HL-60 (cell line): Measurements from ENCODE around the gene MYO1A.

Experiments
- DNase-seq, 2 experiments: peaks; one replicate each; pipeline ENCODE4 v3.0.0-alpha.2; 2010 to 2020; ENCODE audit warnings: low read depth in 1 of 2, low spot score in 1 of 2
- H3K27ac ChIP-seq: fragments of 250-450 bp; sonication (Bioruptor Pico); replicated peaks from 2 replicates; pipeline ENCODE4 v1.5.1; 2020; ENCODE audit warnings: mild to moderate bottlenecking, moderate library complexity
- H3K27me3 ChIP-seq: fragments of 250-450 bp; sonication (Bioruptor Pico); 2 replicates; pipeline ENCODE4 v1.5.1; 2021; ENCODE audit warnings: mild to moderate bottlenecking, moderate library complexity; ENCODE audit not compliant: insufficient read depth, poor library complexity, severe bottlenecking
- H3K4me3 ChIP-seq: replicated peaks from 2 replicates; pipeline ENCODE4 v1.5.1; 2011; ENCODE audit warnings: mild to moderate bottlenecking, control low read depth, low read length; ENCODE audit not compliant: insufficient read depth
- GABPA ChIP-seq: IDR thresholded peaks from 2 replicates; pipeline ENCODE4 v1.6.1; 2012; ENCODE audit warnings: low read depth
- POLR2AphosphoS5 ChIP-seq: IDR thresholded peaks from 2 replicates; pipeline ENCODE4 v1.6.1; 2012; ENCODE audit warnings: low read depth
- SPI1 ChIP-seq: IDR thresholded peaks from 2 replicates; pipeline ENCODE4 v1.6.1; 2012; ENCODE audit warnings: low read depth, mild to moderate bottlenecking, borderline replicate concordance
- TF ChIP-seq, protein P1 (sequence below): IDR thresholded peaks from 2 replicates; pipeline ENCODE4 v1.6.1; 2012; ENCODE audit warnings: low read depth; ENCODE audit not compliant: insufficient replicate concordance
- TF ChIP-seq, protein P2 (sequence below): IDR thresholded peaks from one replicate; pipeline ENCODE4 v1.5.1; 2011; ENCODE audit warnings: low read length, control low read depth, inconsistent platforms; ENCODE audit not compliant: insufficient read depth

MYO1A gene

DNA sequence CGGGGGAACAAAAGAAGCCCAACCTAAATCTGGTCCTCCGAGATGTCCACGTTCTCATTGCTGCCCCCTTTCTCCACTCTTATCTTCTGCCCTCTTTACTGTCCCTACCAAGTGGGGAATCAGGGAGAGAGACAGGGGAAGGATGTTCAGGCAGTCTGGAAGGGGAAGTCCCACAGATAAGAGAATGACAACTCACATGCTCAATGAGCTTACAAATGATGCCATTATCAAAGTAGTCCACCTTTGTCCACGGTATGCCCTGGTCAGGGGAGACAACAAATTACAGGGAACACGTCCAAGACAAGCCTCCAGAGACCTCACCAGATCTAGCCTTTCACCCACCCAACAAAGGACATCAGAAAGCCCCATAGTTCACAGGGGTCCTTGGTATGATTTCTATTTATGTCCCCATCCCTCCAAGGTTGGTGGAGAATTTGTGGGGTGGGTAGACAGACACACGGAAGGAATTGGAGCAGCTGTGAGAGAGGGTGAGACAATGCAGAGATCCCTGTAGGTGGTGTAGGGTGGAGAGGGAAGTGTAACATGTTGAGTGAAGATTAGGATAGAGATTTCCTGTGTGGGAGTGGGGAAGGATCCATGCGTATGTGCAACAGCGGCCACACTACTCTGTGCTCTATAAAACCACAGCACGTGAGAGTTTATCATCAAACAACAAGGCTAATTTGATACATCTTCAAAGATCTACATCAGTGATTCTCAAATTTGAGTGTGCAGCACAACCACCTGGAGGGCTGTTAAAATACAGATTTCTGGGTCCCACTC lies 10.7 kb downstream of the MYO1A start:
- no peaks in the 10 kb centered on the region for H3K27me3 ChIP-seq
- H3K4me3 ChIP-seq: no peak overlapping the region
- no peak overlapping the region for H3K27ac ChIP-seq
- no peak for DNase-seq
- TF ChIP-seq, protein P1, sequence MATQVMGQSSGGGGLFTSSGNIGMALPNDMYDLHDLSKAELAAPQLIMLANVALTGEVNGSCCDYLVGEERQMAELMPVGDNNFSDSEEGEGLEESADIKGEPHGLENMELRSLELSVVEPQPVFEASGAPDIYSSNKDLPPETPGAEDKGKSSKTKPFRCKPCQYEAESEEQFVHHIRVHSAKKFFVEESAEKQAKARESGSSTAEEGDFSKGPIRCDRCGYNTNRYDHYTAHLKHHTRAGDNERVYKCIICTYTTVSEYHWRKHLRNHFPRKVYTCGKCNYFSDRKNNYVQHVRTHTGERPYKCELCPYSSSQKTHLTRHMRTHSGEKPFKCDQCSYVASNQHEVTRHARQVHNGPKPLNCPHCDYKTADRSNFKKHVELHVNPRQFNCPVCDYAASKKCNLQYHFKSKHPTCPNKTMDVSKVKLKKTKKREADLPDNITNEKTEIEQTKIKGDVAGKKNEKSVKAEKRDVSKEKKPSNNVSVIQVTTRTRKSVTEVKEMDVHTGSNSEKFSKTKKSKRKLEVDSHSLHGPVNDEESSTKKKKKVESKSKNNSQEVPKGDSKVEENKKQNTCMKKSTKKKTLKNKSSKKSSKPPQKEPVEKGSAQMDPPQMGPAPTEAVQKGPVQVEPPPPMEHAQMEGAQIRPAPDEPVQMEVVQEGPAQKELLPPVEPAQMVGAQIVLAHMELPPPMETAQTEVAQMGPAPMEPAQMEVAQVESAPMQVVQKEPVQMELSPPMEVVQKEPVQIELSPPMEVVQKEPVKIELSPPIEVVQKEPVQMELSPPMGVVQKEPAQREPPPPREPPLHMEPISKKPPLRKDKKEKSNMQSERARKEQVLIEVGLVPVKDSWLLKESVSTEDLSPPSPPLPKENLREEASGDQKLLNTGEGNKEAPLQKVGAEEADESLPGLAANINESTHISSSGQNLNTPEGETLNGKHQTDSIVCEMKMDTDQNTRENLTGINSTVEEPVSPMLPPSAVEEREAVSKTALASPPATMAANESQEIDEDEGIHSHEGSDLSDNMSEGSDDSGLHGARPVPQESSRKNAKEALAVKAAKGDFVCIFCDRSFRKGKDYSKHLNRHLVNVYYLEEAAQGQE: no peak
- TF ChIP-seq GABPA (no peak), SPI1 (no peak), POLR2AphosphoS5 (no peak)
- TF ChIP-seq, protein P2, sequence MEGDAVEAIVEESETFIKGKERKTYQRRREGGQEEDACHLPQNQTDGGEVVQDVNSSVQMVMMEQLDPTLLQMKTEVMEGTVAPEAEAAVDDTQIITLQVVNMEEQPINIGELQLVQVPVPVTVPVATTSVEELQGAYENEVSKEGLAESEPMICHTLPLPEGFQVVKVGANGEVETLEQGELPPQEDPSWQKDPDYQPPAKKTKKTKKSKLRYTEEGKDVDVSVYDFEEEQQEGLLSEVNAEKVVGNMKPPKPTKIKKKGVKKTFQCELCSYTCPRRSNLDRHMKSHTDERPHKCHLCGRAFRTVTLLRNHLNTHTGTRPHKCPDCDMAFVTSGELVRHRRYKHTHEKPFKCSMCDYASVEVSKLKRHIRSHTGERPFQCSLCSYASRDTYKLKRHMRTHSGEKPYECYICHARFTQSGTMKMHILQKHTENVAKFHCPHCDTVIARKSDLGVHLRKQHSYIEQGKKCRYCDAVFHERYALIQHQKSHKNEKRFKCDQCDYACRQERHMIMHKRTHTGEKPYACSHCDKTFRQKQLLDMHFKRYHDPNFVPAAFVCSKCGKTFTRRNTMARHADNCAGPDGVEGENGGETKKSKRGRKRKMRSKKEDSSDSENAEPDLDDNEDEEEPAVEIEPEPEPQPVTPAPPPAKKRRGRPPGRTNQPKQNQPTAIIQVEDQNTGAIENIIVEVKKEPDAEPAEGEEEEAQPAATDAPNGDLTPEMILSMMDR: no peak

DNA sequence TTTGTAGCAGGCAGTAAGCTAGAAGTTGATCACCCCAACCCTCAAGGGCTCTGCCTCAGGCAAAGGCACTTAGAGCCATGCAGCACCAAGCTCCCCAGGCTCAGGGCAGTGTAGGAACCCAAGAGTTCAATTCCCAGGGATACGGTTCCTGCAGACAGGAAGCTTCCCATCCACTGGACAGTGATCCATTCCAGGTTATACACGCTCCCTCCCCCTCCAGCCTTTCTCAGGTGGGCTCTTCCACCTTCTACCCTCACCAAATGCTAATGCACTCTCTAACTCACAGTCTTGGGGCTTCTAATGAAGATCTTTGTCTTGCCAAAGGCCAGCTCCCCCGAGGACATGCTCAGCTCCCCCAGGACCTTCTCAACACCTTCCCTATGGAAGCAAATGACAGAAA lies 12.7 kb downstream of the MYO1A start:
- Histone ChIP-seq H3K27me3 (no peaks in the 10 kb centered on the region), H3K4me3 (no peak overlapping the region), H3K27ac (no peak overlapping the region)
- TF ChIP-seq SPI1: no peak
- TF ChIP-seq POLR2AphosphoS5: no peak
- no peak for TF ChIP-seq GABPA
- TF ChIP-seq, protein P2: no peak
- TF ChIP-seq, protein P1: no peak
- no peak for DNase-seq

DNA sequence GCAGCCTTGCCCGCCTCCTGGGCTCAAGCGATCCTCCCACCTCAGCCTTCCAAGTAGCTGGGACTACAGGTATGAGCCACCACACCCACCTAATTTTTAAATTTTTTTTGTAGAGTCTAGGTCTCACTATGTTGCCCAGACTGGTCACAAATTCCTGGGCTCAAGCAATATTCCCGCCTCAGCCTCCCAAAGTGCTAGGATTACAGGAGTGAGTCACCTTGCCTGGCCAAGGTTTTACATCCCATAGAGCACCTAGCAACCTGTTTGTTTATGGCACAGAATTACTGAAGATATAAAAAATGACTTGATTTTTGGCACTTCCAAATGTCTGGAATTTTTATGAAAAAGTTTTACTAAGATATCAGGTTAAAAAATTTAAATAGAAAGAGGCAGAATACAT lies 16.5 kb downstream of the MYO1A start:
- H3K27ac ChIP-seq: no peak overlapping the region
- no peak for DNase-seq
- no peaks in the 10 kb centered on the region for H3K27me3 ChIP-seq
- TF ChIP-seq, protein P1: no peak
- TF ChIP-seq SPI1 (no peak), POLR2AphosphoS5 (no peak), GABPA (no peak)
- TF ChIP-seq, protein P2: no peak
- no peak overlapping the region for H3K4me3 ChIP-seq
